ENCODE data around the gene MACROD2.
"Not testable (repeated sequence)": the region's sequence is repeated elsewhere in the genome, so short reads cannot be mapped to it uniquely, and the experiment has no call there.

Gene MACROD2

DNA sequence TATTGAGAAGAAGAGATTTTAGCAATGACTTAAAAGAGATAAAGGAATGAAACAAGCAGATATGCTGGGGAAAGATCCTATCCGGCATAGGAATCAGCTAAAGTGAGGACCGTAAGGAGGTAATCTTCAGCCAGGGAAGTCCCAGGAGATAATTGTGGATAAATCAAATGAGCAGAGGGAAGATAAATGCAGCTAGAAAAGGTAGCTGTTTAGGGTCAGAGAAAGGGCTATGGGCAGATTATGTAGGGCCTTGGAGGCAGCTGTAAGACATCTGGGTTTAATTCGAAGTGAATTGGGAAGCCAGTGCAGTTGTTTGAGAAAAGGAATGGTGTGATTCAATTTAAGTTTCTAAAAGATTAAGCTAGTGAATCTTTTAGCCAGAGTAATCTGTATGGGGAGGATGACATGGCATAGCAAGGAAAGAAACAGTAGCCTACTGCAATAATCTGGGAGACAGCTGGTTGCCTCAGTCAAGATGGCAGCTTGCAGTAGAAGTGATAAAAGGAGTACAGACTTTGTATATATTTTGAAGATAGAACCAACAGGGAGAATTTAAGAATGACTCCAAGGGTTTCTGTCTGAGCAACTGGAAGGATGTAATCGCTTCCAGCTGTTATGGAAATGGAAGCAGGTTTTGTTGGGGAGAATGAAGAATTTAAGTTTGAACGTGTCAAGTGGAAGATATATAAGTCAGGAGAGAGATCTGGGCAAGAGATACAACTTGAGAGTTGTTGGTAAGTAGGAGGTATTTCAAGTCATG is 894.4 kb downstream of the MACROD2 start:
- DNase-seq (ENCODE audit: low spot score) (no peak), FAIRE-seq (no peak)

- no peak for FAIRE-seq
- DNase-seq (ENCODE audit: low spot score), result no peak
These were observed 895.4 kb downstream of the MACROD2 start for GRCh38 chr20:14890713-14891112.

- FAIRE-seq, result no peak
These were observed 897.5 kb downstream of the MACROD2 start for GRCh38 chr20:14892782-14893181.

GRCh38 chr20:14896569-14896968 is 901.3 kb downstream of the MACROD2 start:
- DNase-seq (ENCODE audit: low spot score) (no peak), FAIRE-seq (no peak)

More at GRCh38 chr20:14892782-14893181, 897.5 kb downstream of the MACROD2 start:
- DNase-seq (ENCODE audit: low spot score), result no peak

GRCh38 chr20:14897608-14898007 is 902.3 kb downstream of the MACROD2 start:
- FAIRE-seq (no peak), DNase-seq (ENCODE audit: low spot score) (no peak)

DNA sequence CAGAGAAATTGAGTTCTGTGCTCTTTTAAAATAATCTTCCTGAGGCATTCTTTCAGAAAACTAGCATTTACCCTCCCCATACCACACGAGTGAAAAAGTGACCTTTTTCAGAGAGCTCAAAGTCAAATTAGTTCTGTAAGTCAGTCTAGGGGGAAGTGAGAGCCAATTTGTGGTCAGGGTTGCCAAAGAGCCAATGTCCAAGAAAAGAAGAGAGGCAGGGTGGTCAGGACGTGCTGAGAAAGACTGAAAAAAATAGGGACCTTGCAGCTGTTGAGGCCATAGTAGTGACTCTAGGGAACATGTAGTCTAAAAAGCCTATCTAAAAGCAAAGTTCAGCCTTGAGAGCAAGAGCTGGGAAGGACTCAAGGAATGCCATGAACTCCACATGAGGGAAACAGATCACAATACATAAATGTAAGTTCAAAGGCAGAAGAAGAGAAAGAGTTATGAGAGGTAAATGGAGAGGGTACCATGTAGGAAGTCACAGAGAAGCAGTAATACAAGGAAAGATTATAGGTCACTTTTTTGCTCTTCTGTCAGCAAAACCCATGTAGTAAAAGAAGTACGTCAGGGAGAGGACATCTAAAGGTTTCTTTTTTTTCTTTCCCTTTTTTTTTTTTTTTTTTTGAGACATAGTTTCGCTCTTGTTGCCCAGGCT is 907.2 kb downstream of the MACROD2 start:
- FAIRE-seq, result no peak
- DNase-seq (ENCODE audit: low spot score), result no peak

- DNase-seq (ENCODE audit: low spot score), result no peak
- FAIRE-seq, result no peak
These were observed 911.7 kb downstream of the MACROD2 start for GRCh38 chr20:14906908-14907434.

DNA sequence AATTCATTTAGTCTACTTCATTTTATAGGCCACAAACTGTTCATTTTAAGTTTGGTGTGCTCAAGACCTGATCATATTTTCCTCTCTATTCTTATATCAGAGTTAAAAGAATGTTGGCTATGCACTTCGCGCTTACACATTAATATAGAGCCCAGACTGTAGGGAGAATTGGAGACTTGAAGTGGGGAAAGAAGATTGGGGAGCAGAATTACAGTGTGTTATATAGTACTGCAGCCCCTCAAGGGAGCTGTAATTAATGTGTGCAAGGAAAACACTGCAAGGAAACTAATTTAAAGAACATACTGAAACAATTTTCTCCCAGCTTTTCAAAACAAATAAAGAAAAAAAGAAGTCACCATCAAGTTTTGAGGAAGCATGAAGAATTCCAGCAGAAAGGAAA is 914.8 kb downstream of the MACROD2 start:
- DNase-seq (ENCODE audit: low spot score) (no peak), FAIRE-seq (no peak)

DNA sequence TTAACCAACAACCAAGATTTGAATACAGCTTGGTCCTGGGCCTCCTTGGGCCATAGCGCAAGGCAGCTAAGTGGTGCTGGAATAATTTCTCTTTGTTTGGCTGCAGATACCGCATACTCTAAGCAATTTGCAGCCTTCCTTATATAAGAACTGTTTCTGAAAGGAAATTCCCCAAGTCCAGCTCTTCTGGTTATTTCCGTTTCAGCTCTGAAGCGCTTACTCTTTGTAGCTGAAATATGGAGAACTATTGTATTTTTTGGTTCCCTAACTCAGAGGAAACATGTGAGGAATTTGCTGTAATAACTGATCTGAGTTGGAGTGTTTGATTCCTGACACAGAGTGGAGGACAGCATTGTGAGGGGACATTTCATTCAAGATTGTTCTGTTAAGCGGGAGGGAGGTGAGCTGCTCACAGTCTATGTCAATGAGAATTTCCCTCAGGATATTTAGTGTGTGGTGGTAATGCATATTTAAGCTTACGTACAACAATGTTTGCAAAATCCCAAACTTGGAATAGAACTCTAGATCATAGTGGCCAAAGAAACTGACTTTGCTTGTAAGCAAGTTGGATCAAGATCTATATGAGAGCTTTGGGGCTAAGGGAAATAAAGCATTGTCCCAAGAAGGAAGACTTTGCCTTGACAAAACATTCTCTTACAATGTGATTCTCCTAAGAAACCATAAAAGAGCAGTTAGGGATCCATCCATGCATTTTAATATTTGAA is 918.7 kb downstream of the MACROD2 start:
- FAIRE-seq, result no peak
- no peak for DNase-seq (ENCODE audit: low spot score)

GRCh38 chr20:14914633-14915032 is 919.3 kb downstream of the MACROD2 start:
- DNase-seq (ENCODE audit: low spot score) (no peak), FAIRE-seq (no peak)

GRCh38 chr20:14915356-14915755 is 920.0 kb downstream of the MACROD2 start:
- FAIRE-seq (no peak), DNase-seq (ENCODE audit: low spot score) (no peak)

GRCh38 chr20:14916360-14916920 is 921.1 kb downstream of the MACROD2 start:
- no peak for FAIRE-seq
- DNase-seq (ENCODE audit: low spot score), result no peak

GRCh38 chr20:14918281-14918680 is 923.0 kb downstream of the MACROD2 start:
- FAIRE-seq (no peak), DNase-seq (ENCODE audit: low spot score) (no peak)

GRCh38 chr20:14918976-14919375 is 923.7 kb downstream of the MACROD2 start:
- FAIRE-seq, result no peak
- no peak for DNase-seq (ENCODE audit: low spot score)

DNA sequence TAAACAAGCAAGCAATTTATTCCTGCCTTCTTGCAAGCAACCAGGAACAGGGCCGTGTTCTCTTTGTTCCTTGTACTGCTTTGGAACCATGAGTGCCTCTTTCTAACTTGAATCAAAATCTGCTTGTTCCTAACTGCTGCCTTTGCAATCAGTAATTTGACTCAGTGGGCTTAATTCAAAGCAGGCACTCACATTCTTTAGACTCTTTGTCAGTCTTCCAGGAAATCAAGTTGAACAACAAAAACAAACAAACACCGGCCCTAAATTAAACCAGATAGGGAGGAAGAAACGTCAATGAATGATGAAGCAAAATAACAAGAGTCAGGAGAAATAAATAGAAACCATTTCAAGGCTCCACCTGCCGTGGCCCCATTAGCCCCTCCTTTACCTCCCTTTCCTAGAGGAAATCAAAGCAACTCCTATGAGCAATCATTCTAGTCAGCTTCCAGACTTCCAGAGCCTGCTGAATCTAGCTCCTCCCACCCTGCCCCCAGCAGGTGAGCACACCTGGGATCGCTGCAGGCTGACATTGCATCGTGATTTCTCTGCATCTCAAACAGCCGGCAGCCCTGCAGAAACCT is 924.3 kb downstream of the MACROD2 start:
- no peak for DNase-seq (ENCODE audit: low spot score)
- FAIRE-seq, result no peak

DNA sequence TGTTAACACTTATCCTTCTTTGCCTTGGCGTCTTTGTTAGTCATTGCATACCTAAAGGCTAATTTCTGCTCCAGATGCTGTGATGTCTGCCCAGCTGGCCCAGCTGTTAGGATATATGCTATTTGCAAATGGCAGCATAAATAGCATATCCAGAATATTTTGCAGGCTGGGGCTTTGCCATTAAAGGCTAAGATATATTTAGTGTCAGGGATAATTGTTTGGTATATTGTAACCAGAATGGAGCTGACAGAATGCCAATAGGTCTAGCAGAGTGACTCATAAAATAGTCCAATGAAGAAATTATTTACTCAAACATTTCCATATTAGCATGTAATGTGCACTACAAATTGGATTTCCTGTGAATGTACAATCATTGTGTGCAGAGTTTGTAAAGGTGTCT is 926.2 kb downstream of the MACROD2 start:
- FAIRE-seq (no peak), DNase-seq (ENCODE audit: low spot score) (no peak)

DNA sequence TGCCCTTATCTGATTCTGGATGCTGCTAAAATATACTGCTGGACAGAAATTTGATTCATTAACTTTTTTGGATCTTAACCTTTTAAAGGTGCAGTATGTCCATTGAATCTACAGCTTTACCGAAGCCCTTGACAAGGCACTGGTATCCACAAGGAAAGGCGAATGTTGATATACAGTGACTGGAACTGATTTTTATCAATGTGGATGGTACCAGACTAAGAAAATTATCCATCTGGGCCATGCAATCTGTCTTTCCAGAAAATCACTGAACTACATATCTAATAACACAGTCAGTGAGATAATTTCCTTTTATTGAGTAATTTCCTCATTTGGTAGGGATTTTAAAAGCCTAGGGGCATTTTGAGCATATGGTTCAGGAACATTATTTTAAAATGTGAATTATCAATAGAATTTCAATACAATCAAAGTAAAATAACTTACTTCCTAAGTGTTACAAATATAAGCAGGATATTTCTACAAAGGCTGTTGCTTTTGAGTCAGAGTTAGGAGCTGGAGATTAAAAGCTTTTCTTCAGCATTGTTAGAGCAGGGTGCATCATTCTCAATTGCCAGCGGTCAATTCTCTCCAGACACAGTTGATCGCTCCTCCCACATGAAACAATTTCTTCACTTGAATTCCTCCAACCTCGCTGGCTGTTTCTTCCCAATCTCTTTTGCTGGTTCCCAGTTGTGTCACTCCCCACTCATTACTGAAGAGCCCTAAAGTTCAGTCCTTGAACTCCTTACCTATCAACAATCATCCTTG is 927.4 kb downstream of the MACROD2 start:
- FAIRE-seq (no peak), DNase-seq (ENCODE audit: low spot score) (no peak)

DNA sequence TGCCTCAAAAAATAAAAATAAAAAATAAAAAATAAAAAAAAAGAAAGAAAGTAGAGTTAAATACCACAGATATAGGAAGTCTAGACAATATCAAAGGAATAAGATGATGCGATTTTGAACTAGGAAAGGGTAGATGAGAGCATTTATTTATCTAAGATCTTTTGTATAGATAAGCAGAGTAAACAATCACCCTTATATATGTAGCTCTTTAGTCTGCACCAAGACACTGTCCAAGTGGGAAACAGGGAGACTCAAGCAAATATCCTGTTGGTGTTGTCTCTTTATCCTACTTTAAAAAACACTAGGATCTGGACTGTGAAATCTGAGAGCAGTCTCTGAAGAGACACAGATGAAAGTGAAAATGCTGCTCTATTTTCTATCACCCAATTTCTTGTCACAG is 929.1 kb downstream of the MACROD2 start:
- FAIRE-seq (no peak), DNase-seq (ENCODE audit: low spot score) (no peak)

- FAIRE-seq (no peak), DNase-seq (ENCODE audit: low spot score) (no peak)
These were observed 930.0 kb downstream of the MACROD2 start for GRCh38 chr20:14925300-14925699.

DNA sequence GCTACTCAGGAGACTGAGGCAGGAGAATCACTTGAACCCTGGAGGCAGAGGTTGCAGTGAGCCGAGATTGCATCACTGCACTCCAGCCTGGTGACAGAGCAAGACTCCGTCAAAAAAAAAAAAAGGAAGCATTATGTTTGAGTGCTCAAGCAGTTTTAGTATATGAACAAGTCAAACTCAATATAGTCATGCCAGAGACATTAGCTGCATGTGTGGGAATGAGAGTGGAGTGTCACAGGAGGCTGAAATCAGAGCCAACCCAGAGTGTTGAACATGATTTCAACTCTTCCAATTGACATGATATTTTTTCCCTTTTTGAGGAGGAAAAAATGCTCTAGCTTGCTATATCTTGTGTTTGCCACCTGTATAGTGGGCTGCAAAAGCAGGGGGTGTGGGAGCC is 931.1 kb downstream of the MACROD2 start:
- DNase-seq (ENCODE audit: low spot score); FAIRE-seq: not testable (repeated sequence)

- FAIRE-seq (no peak), DNase-seq (ENCODE audit: low spot score) (no peak)
These were observed 932.8 kb downstream of the MACROD2 start for GRCh38 chr20:14928083-14928482.

Measured in RCC 7860 (cell line).